OCI-LY7 (cell line): Measurements from ENCODE around the gene ADSS1.

Experiments
- CTCF ChIP-seq: fragments of 200-600 bp; sonication (generic); conservative IDR thresholded peaks from 2 replicates; pipeline ENCODE4 v1.5.1; 2014; ENCODE audit warnings: mild to moderate bottlenecking, antibody characterized with exemption, low read length, moderate library complexity, mixed read lengths
- EZH2phosphoT487 ChIP-seq: fragments of 200-600 bp; sonication (generic); IDR thresholded peaks from 2 replicates; pipeline ENCODE4 v1.6.1; 2018; ENCODE audit warnings: low read depth, borderline replicate concordance, mild to moderate bottlenecking, mixed run types, antibody characterized with exemption, low read length, moderate library complexity, mixed read lengths

- TF ChIP-seq EZH2phosphoT487 (no peak), CTCF (no peak)
These were observed 25.2 kb upstream of the ADSS1 start for GRCh38 chr14:104698688-104699425.
